ENCODE data around the gene TINAGL1.
A peak's percentile ranks its signal among the peaks of the same experiment; 100 is the strongest.

The TINAGL1 gene

GRCh38 chr1:31607360-31607759, 31.0 kb downstream of the TINAGL1 start:
- DNase-seq (ENCODE audit: low read depth): no peak

- DNase-seq (ENCODE audit: low read depth): no peak
Observed at GRCh38 chr1:31609514-31610118, 33.3 kb downstream of the TINAGL1 start.

- DNase-seq (ENCODE audit: low read depth): no peak
Observed at GRCh38 chr1:31614414-31615005, 38.2 kb downstream of the TINAGL1 start.

- no peak for DNase-seq (ENCODE audit: low read depth)
Observed at GRCh38 chr1:31615414-31615813, 39.1 kb downstream of the TINAGL1 start.

- DNase-seq (ENCODE audit: low read depth): no peak
Observed at GRCh38 chr1:31615939-31616338, 39.6 kb downstream of the TINAGL1 start.

GRCh38 chr1:31617218-31617915, 41.1 kb downstream of the TINAGL1 start, which contains the start of gene HCRTR1:
TSS of gene HCRTR1 (plus strand) at chr1:31617689. CDS start at chr1:31619193, 1,504 bp downstream.
- no peak for DNase-seq (ENCODE audit: low read depth)

- peak; percentile 7 for DNase-seq (ENCODE audit: low read depth)
Observed at GRCh38 chr1:31617916-31618746, 41.8 kb downstream of the TINAGL1 start.

GRCh38 chr1:31618916-31619846, 42.9 kb downstream of the TINAGL1 start:
- DNase-seq (ENCODE audit: low read depth): no peak

- DNase-seq (ENCODE audit: low read depth): no peak
Observed at GRCh38 chr1:31620631-31621497, 44.5 kb downstream of the TINAGL1 start.

GRCh38 chr1:31621498-31621820, 45.1 kb downstream of the TINAGL1 start:
- no peak for DNase-seq (ENCODE audit: low read depth)

GRCh38 chr1:31621847-31622730, 45.8 kb downstream of the TINAGL1 start:
- DNase-seq (ENCODE audit: low read depth): no peak

GRCh38 chr1:31623365-31623764, 47.0 kb downstream of the TINAGL1 start:
- no peak for DNase-seq (ENCODE audit: low read depth)

GRCh38 chr1:31624309-31624708, 48.0 kb downstream of the TINAGL1 start:
- DNase-seq (ENCODE audit: low read depth): no peak

- DNase-seq (ENCODE audit: low read depth): no peak
Observed at GRCh38 chr1:31624731-31625514, 48.6 kb downstream of the TINAGL1 start.

- no peak for DNase-seq (ENCODE audit: low read depth)
Observed at GRCh38 chr1:31625561-31626222, 49.4 kb downstream of the TINAGL1 start.

- DNase-seq (ENCODE audit: low read depth): no peak
Observed at GRCh38 chr1:31626223-31627207, 50.2 kb downstream of the TINAGL1 start.
